ENCODE measurements around the gene LDLRAP1.

- TF ChIP-seq GATA3 (IDR thresholded peaks at IDR 0.05; ENCODE audit: low read depth, low read length) (no peak), GATA2 (IDR thresholded peaks at IDR 0.05; ENCODE audit: low read depth, low read length) (no peak)
Measured at GRCh38 chr1:25568834-25569596, 25.6 kb downstream of the LDLRAP1 start.
